Effector CD8-positive, alpha-beta T cell (primary cell): Measurements from ENCODE around the gene LINGO1.
A peak's percentile ranks its signal among the peaks of the same experiment; 100 is the strongest.

Source experiments
- DNase-seq: peaks from one replicate; lab custom pipeline; 2025; lab: John Stamatoyannopoulos, UW

The LINGO1 gene

GRCh38 chr15:77657634-77658238 is 25.0 kb upstream of the LINGO1 start:
- no peak for DNase-seq

GRCh38 chr15:77656294-77656693 is 23.6 kb upstream of the LINGO1 start:
- no peak for DNase-seq

GRCh38 chr15:77654975-77655374 is 22.3 kb upstream of the LINGO1 start:
- no peak for DNase-seq

- no peak for DNase-seq
Measured at GRCh38 chr15:77653832-77654480, 21.2 kb upstream of the LINGO1 start.

GRCh38 chr15:77650265-77650664 is 17.6 kb upstream of the LINGO1 start:
- no peak for DNase-seq

- DNase-seq, result no peak
Measured at GRCh38 chr15:77649610-77650009, 16.9 kb upstream of the LINGO1 start.

- DNase-seq, result no peak
Measured at GRCh38 chr15:77649017-77649416, 16.3 kb upstream of the LINGO1 start.

- no peak for DNase-seq
Measured at GRCh38 chr15:77647961-77648360, 15.2 kb upstream of the LINGO1 start.

- DNase-seq, result no peak
Measured at GRCh38 chr15:77646104-77646694, 13.5 kb upstream of the LINGO1 start.

- DNase-seq, result no peak
Measured at GRCh38 chr15:77645602-77646001, 12.9 kb upstream of the LINGO1 start.

GRCh38 chr15:77644543-77645247 is 12.0 kb upstream of the LINGO1 start:
- no peak for DNase-seq

GRCh38 chr15:77643764-77644163 is 11.1 kb upstream of the LINGO1 start:
- no peak for DNase-seq

GRCh38 chr15:77642793-77643430 is 10.2 kb upstream of the LINGO1 start:
- no peak for DNase-seq

GRCh38 chr15:77641999-77642398 is 9.3 kb upstream of the LINGO1 start:
- DNase-seq, result no peak

GRCh38 chr15:77640615-77641014 is 7.9 kb upstream of the LINGO1 start:
- no peak for DNase-seq

GRCh38 chr15:77639431-77639830 is 6.7 kb upstream of the LINGO1 start:
- no peak for DNase-seq

GRCh38 chr15:77637851-77638692 is 5.4 kb upstream of the LINGO1 start:
- DNase-seq, result no peak

GRCh38 chr15:77636209-77636608 is 3.5 kb upstream of the LINGO1 start:
- no peak for DNase-seq

GRCh38 chr15:77634266-77634962 is 1.7 kb upstream of the LINGO1 start:
- peak; percentile 4 for DNase-seq

- no peak for DNase-seq
Measured at GRCh38 chr15:77633913-77634265, 1.2 kb upstream of the LINGO1 start.
